ENCODE results near the gene SLC2A9. TPM values are rescaled to one million over a fixed set of nuclear protein-coding genes. Genes with fewer than 3 reads are reported as not detected.

Gene SLC2A9
- polyA plus RNA-seq, 1 donor from 2014 or later, result not detected

GRCh38 chr4:10054571-10055041 is 33.3 kb upstream of the SLC2A9 start:
- Histone ChIP-seq H3F3A (ENCODE audit: insufficient read depth, low read length, poor library complexity, severe bottlenecking) (no peaks in the 10 kb centered on the region), H3K36me3 (ENCODE audit: insufficient read depth, low read length) (no peaks in the 10 kb centered on the region), H4K20me1 (ENCODE audit: insufficient read depth) (no peaks in the 10 kb centered on the region), H3K27me3 (ENCODE audit: insufficient read depth, low read depth, low read length) (no peaks in the 10 kb centered on the region), H3K9ac (ENCODE audit: low read length) (no peak overlapping the region), H2AFZ (ENCODE audit: low read depth, low read length) (no peak overlapping the region), H3K27ac (ENCODE audit: low read length) (no peak overlapping the region), H3K9me2 (ENCODE audit: insufficient read depth, low read length) (no peaks in the 10 kb centered on the region), H3K9me3 (ENCODE audit: low read length) (no peaks in the 10 kb centered on the region), H3K4me2 (ENCODE audit: low read length) (no peak overlapping the region), H3K4me3 (ENCODE audit: low read length) (no peak overlapping the region), H3K79me2 (replicated peaks; ENCODE audit: insufficient read depth, low read length) (no peaks in the 10 kb centered on the region)
- no peak for TF ChIP-seq EP300 (conservative IDR thresholded peaks at IDR 0.05; ENCODE audit: poor library complexity, severe bottlenecking)
- TF ChIP-seq POLR2AphosphoS5 (IDR thresholded peaks at IDR 0.05), result no peak
- no peak for TF ChIP-seq TAF1 (IDR thresholded peaks at IDR 0.05; ENCODE audit: low read depth)
- TF ChIP-seq, protein P1, sequence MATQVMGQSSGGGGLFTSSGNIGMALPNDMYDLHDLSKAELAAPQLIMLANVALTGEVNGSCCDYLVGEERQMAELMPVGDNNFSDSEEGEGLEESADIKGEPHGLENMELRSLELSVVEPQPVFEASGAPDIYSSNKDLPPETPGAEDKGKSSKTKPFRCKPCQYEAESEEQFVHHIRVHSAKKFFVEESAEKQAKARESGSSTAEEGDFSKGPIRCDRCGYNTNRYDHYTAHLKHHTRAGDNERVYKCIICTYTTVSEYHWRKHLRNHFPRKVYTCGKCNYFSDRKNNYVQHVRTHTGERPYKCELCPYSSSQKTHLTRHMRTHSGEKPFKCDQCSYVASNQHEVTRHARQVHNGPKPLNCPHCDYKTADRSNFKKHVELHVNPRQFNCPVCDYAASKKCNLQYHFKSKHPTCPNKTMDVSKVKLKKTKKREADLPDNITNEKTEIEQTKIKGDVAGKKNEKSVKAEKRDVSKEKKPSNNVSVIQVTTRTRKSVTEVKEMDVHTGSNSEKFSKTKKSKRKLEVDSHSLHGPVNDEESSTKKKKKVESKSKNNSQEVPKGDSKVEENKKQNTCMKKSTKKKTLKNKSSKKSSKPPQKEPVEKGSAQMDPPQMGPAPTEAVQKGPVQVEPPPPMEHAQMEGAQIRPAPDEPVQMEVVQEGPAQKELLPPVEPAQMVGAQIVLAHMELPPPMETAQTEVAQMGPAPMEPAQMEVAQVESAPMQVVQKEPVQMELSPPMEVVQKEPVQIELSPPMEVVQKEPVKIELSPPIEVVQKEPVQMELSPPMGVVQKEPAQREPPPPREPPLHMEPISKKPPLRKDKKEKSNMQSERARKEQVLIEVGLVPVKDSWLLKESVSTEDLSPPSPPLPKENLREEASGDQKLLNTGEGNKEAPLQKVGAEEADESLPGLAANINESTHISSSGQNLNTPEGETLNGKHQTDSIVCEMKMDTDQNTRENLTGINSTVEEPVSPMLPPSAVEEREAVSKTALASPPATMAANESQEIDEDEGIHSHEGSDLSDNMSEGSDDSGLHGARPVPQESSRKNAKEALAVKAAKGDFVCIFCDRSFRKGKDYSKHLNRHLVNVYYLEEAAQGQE (IDR thresholded peaks at IDR 0.05; ENCODE audit: borderline replicate concordance), result no peak
- TF ChIP-seq MXI1 (conservative IDR thresholded peaks at IDR 0.05; ENCODE audit: poor library complexity, severe bottlenecking), result no peak
- no peak for TF ChIP-seq EZH2 (IDR thresholded peaks at IDR 0.05; ENCODE audit: borderline replicate concordance, insufficient read depth, low read length, poor library complexity, severe bottlenecking)

GRCh38 chr4:10053635-10054453 is 32.5 kb upstream of the SLC2A9 start:
- TF ChIP-seq SMC3 (conservative IDR thresholded peaks at IDR 0.05; ENCODE audit: poor library complexity), result no peak
- no peak for TF ChIP-seq TAF1 (IDR thresholded peaks at IDR 0.05; ENCODE audit: low read depth)
- TF ChIP-seq EP300 (conservative IDR thresholded peaks at IDR 0.05; ENCODE audit: poor library complexity, severe bottlenecking), result no peak
- TF ChIP-seq POLR2AphosphoS5 (IDR thresholded peaks at IDR 0.05), result no peak
- TF ChIP-seq RAD21 (conservative IDR thresholded peaks at IDR 0.05), result no peak
- TF ChIP-seq, protein P1 (IDR thresholded peaks at IDR 0.05; ENCODE audit: borderline replicate concordance), result no peak
- TF ChIP-seq MXI1 (conservative IDR thresholded peaks at IDR 0.05; ENCODE audit: poor library complexity, severe bottlenecking), result no peak
- no peak for TF ChIP-seq CTCF (IDR thresholded peaks at IDR 0.05; ENCODE audit: poor library complexity, severe bottlenecking)
- no peaks in the 10 kb centered on the region for H3K9me3 ChIP-seq (ENCODE audit: low read length)
- no peaks in the 10 kb centered on the region for H4K20me1 ChIP-seq (ENCODE audit: insufficient read depth)
- H3K4me3 ChIP-seq (ENCODE audit: low read length), result no peak overlapping the region
- no peak overlapping the region for H2AFZ ChIP-seq (ENCODE audit: low read depth, low read length)
- no peak overlapping the region for H3K27ac ChIP-seq (ENCODE audit: low read length)
- no peak overlapping the region for H3K4me2 ChIP-seq (ENCODE audit: low read length)
- H3K9ac ChIP-seq (ENCODE audit: low read length), result no peak overlapping the region
- no peaks in the 10 kb centered on the region for H3K36me3 ChIP-seq (ENCODE audit: insufficient read depth, low read length)
- no peaks in the 10 kb centered on the region for H3K79me2 ChIP-seq (replicated peaks; ENCODE audit: insufficient read depth, low read length)
- H3F3A ChIP-seq (ENCODE audit: insufficient read depth, low read length, poor library complexity, severe bottlenecking), result no peaks in the 10 kb centered on the region
- no peaks in the 10 kb centered on the region for H3K27me3 ChIP-seq (ENCODE audit: insufficient read depth, low read depth, low read length)
- H3K9me2 ChIP-seq (ENCODE audit: insufficient read depth, low read length), result no peaks in the 10 kb centered on the region
